H1 (cell line): Measurements from ENCODE around the gene SEL1L3. TPM values are rescaled to one million over a fixed set of nuclear protein-coding genes. Genes with fewer than 3 reads are reported as not detected.

Experiments used
- CTCF ChIA-PET: fragments of 300-600 bp; sonication (Branson Sonifier 250); formaldehyde crosslinking; loops from one replicate; lab custom pipeline; 2021; ENCODE audit not compliant: partially characterized antibody; lab: Charles Lee
- POLR2A ChIA-PET: fragments of 300-600 bp; sonication (Branson Sonifier 250); formaldehyde crosslinking; loops from one replicate; lab custom pipeline; 2021; ENCODE audit warnings: inconsistent platforms; ENCODE audit not compliant: partially characterized antibody; lab: Charles Lee
- DNase-seq, 2 experiments: peaks; one replicate each; pipeline versions ENCODE4 v3.0.0 to v3.0.0-alpha.2; 2010 to 2022; ENCODE audit warnings: low spot score in 2 of 2, low read depth in 1 of 2, mixed read lengths in 1 of 2
- FAIRE-seq: peaks from 2 replicates; lab custom pipeline; 2011; peaks lifted over from hg19 to GRCh38; lab: Jason Lieb, UNC
- H2AFZ ChIP-seq: 2 replicates; pipeline ENCODE4 v1.8.1; 2012; ENCODE audit warnings: low read length, inconsistent platforms
- H2AK5ac ChIP-seq: 2 replicates; pipeline ENCODE4 v1.6.1; 2013; ENCODE audit warnings: low read depth, low read length
- H2BK120ac ChIP-seq: replicated peaks from 2 replicates; pipeline ENCODE3; 2013; ENCODE audit warnings: low read depth, low read length, inconsistent platforms
- H2BK12ac ChIP-seq: 2 replicates; pipeline ENCODE4 v1.6.1; 2013; ENCODE audit warnings: low read depth, low read length
- H2BK15ac ChIP-seq: 2 replicates; pipeline ENCODE4 v1.6.1; 2013; ENCODE audit warnings: low read length
- H2BK20ac ChIP-seq: 2 replicates; pipeline ENCODE4 v1.6.1; 2013; ENCODE audit warnings: low read length
- H2BK5ac ChIP-seq: 2 replicates; pipeline ENCODE4 v1.6.1; 2013; ENCODE audit warnings: low read depth, low read length
- H3K14ac ChIP-seq: 2 replicates; pipeline ENCODE4 v1.6.1; 2013; ENCODE audit warnings: inconsistent platforms; ENCODE audit not compliant: insufficient read length
- H3K18ac ChIP-seq: 2 replicates; pipeline ENCODE4 v1.6.1; 2013; ENCODE audit warnings: low read length; ENCODE audit errors: extremely low read depth
- H3K23ac ChIP-seq: 2 replicates; pipeline ENCODE4 v1.6.1; 2013; ENCODE audit warnings: inconsistent platforms; ENCODE audit not compliant: insufficient read length
- H3K23me2 ChIP-seq: 2 replicates; pipeline ENCODE4 v1.6.1; 2013; ENCODE audit warnings: low read depth, low read length
- H3K27ac ChIP-seq: 2 replicates; pipeline ENCODE4 v1.6.1; 2011; ENCODE audit warnings: low read depth, low read length, inconsistent platforms
- H3K27me3 ChIP-seq, 4 experiments: replicated peaks in 1 of 4; 1 replicate in 1 of 4; 2 replicates in 3 of 4; pipeline versions ENCODE4 v1.6.1 to v1.8.1; 2011 to 2013; ENCODE audit warnings: low read length in 3 of 4, mild to moderate bottlenecking in 3 of 4, inconsistent platforms in 2 of 4, mixed read lengths in 2 of 4, moderate library complexity in 1 of 4; ENCODE audit not compliant: control insufficient read depth in 3 of 4, insufficient read depth in 3 of 4; ENCODE audit errors: extremely low read depth in 1 of 4
- H3K36me3 ChIP-seq, 4 experiments: 2 replicates each; pipeline versions ENCODE4 v1.6.1 to v1.8.1; 2011 to 2013; ENCODE audit warnings: mild to moderate bottlenecking in 4 of 4, low read length in 3 of 4, moderate library complexity in 2 of 4, control low read depth in 1 of 4, inconsistent platforms in 1 of 4; ENCODE audit not compliant: insufficient read depth in 4 of 4, control insufficient read depth in 2 of 4
- H3K4ac ChIP-seq: replicated peaks from 2 replicates; pipeline ENCODE3; 2013; ENCODE audit warnings: low read length, low read depth, mixed read lengths, inconsistent platforms; ENCODE audit not compliant: insufficient read length
- H3K4me1 ChIP-seq, 4 experiments: replicated peaks in 1 of 4; 1 replicate in 1 of 4; 2 replicates in 3 of 4; pipeline versions ENCODE4 v1.6.1 to v1.8.1; 2011 to 2013; ENCODE audit warnings: low read length in 3 of 4, inconsistent platforms in 2 of 4, mixed read lengths in 1 of 4; ENCODE audit not compliant: insufficient read depth in 4 of 4, control insufficient read depth in 3 of 4
- H3K4me2 ChIP-seq, 2 experiments: 2 replicates each; pipeline versions ENCODE4 v1.6.1 to v1.8.1; 2011 to 2013; ENCODE audit warnings: low read depth in 2 of 2, low read length in 2 of 2, control low read depth in 1 of 2, inconsistent platforms in 1 of 2, mild to moderate bottlenecking in 1 of 2; ENCODE audit not compliant: insufficient read depth in 1 of 2
- H3K4me3 ChIP-seq, 4 experiments: fragments of 200-600, 300-600 bp in 1 of 4; sonication (generic), shearing (Covaris generic), sonication (Bioruptor Twin) in 1 of 4; 2 replicates each; pipeline versions ENCODE4 v1.5.1 to v1.8.1; 2011 to 2016; ENCODE audit warnings: low read length in 4 of 4, low read depth in 3 of 4, control low read depth in 2 of 4, inconsistent platforms in 2 of 4, mild to moderate bottlenecking in 2 of 4, mixed read lengths in 1 of 4, moderate library complexity in 1 of 4; ENCODE audit not compliant: insufficient read depth in 2 of 4; ENCODE audit errors: extremely low read depth in 1 of 4
- H3K56ac ChIP-seq: replicated peaks from 2 replicates; pipeline ENCODE3; 2013; ENCODE audit warnings: low read depth, mild to moderate bottlenecking, mixed read lengths, low read length, inconsistent platforms; ENCODE audit not compliant: insufficient read length
- H3K79me1 ChIP-seq: 2 replicates; pipeline ENCODE4 v1.6.1; 2013; ENCODE audit warnings: low read depth, low read length, control low read depth
- H3K79me2 ChIP-seq, 2 experiments: 2 replicates each; pipeline versions ENCODE4 v1.6.1 to v1.8.1; 2012 to 2013; ENCODE audit warnings: low read length in 2 of 2, mild to moderate bottlenecking in 2 of 2, inconsistent platforms in 1 of 2; ENCODE audit not compliant: insufficient read depth in 2 of 2, control insufficient read depth in 1 of 2
- H3K9ac ChIP-seq, 4 experiments: replicated peaks in 1 of 4; 1 replicate in 1 of 4; 2 replicates in 3 of 4; pipeline versions ENCODE4 v1.6.1 to v1.8.1; 2011 to 2013; ENCODE audit warnings: low read depth in 3 of 4, low read length in 3 of 4, control low read depth in 2 of 4, mild to moderate bottlenecking in 2 of 4, moderate library complexity in 2 of 4, inconsistent platforms in 1 of 4; ENCODE audit errors: extremely low read depth in 1 of 4
- H3K9me3 ChIP-seq, 2 experiments: 2 replicates each; pipeline versions ENCODE4 v1.6.1 to v1.8.1; 2012 to 2013; ENCODE audit warnings: mild to moderate bottlenecking in 2 of 2, moderate library complexity in 2 of 2, control low read depth in 1 of 2, inconsistent platforms in 1 of 2, low read depth in 1 of 2, low read length in 1 of 2, mixed read lengths in 1 of 2; ENCODE audit not compliant: insufficient read depth in 2 of 2
- H4K20me1 ChIP-seq, 2 experiments: replicated peaks in 1 of 2; 2 replicates each; pipeline versions ENCODE3 to v1.8.1; 2011 to 2013; ENCODE audit warnings: inconsistent platforms in 2 of 2, low read length in 2 of 2, mild to moderate bottlenecking in 1 of 2; ENCODE audit not compliant: insufficient read depth in 2 of 2, control insufficient read depth in 1 of 2
- H4K5ac ChIP-seq: 2 replicates; pipeline ENCODE4 v1.6.1; 2013; ENCODE audit warnings: low read length, low read depth, mixed read lengths, inconsistent platforms; ENCODE audit not compliant: insufficient read length
- H4K8ac ChIP-seq: 2 replicates; pipeline ENCODE4 v1.8.0; 2013; ENCODE audit warnings: mild to moderate bottlenecking, moderate library complexity, low read length, inconsistent platforms; ENCODE audit not compliant: insufficient read depth; ENCODE audit errors: extremely low read depth
- H4K91ac ChIP-seq: replicated peaks from 2 replicates; pipeline ENCODE3; 2013; ENCODE audit warnings: low read length, mixed read lengths, inconsistent platforms; ENCODE audit not compliant: insufficient read length
- BCL11A ChIP-seq, 2 experiments: IDR thresholded peaks; one replicate each; pipeline ENCODE4 v1.6.1; 2011; ENCODE audit warnings: low read depth in 2 of 2, low read length in 2 of 2, mild to moderate bottlenecking in 2 of 2
- BRCA1 ChIP-seq: IDR thresholded peaks from 2 replicates; pipeline ENCODE4 v1.6.1; 2012; ENCODE audit warnings: low read depth, low read length, improper control_type of control experiment
- CEBPB ChIP-seq: IDR thresholded peaks from 2 replicates; pipeline ENCODE4 v1.6.1; 2012; ENCODE audit warnings: low read depth, low read length
- EP300 ChIP-seq, 2 experiments: IDR thresholded peaks; 1 replicate in 1 of 2; 2 replicates in 1 of 2; pipeline ENCODE4 v1.6.1; 2011 to 2012; ENCODE audit warnings: low read depth in 2 of 2, low read length in 2 of 2, mild to moderate bottlenecking in 2 of 2, borderline replicate concordance in 1 of 2, inconsistent platforms in 1 of 2, moderate library complexity in 1 of 2
- FOSL1 ChIP-seq: IDR thresholded peaks from 2 replicates; pipeline ENCODE4 v1.6.1; 2011; ENCODE audit warnings: mild to moderate bottlenecking, low read depth, low read length, moderate library complexity; ENCODE audit not compliant: insufficient read depth
- KDM4A ChIP-seq: IDR thresholded peaks from one replicate; pipeline ENCODE4 v1.7.1; 2012; ENCODE audit warnings: low read depth, mild to moderate bottlenecking, moderate library complexity, low read length, inconsistent platforms; ENCODE audit not compliant: severe bottlenecking
- POU5F1 ChIP-seq: IDR thresholded peaks from 2 replicates; pipeline ENCODE4 v1.6.1; 2011; ENCODE audit warnings: low read depth, mild to moderate bottlenecking, low read length, moderate library complexity
- RNF2 ChIP-seq: fragments of 200-900, 300-1000 bp; sonication (generic); IDR thresholded peaks from 2 replicates; pipeline ENCODE4 v1.7.1; 2016; ENCODE audit warnings: borderline replicate concordance, low read depth, mild to moderate bottlenecking, antibody characterized with exemption, low read length; ENCODE audit not compliant: poor library complexity, severe bottlenecking; ENCODE audit errors: missing control alignments
- RXRA ChIP-seq: IDR thresholded peaks from 2 replicates; pipeline ENCODE4 v1.6.1; 2011; ENCODE audit warnings: low read depth, mild to moderate bottlenecking, low read length, moderate library complexity; ENCODE audit not compliant: insufficient read depth
- SIRT6 ChIP-seq: IDR thresholded peaks from one replicate; pipeline ENCODE4 v1.7.1; 2012; ENCODE audit warnings: low read length, inconsistent platforms
- SRF ChIP-seq: IDR thresholded peaks from 2 replicates; pipeline ENCODE4 v1.6.1; 2011; ENCODE audit warnings: mild to moderate bottlenecking, low read depth, low read length, moderate library complexity
- YY1 ChIP-seq: IDR thresholded peaks from 2 replicates; pipeline ENCODE4 v1.6.1; 2011; ENCODE audit warnings: low read depth, mild to moderate bottlenecking, low read length
- WGBS, 2 experiments: shearing (Covaris generic) in 1 of 2; methylation state at CpG; one replicate each; pipeline versions ENCODE4 v1.1.6 to v1.1.7; 2013 to 2015; ENCODE audit warnings: low lambda C conversion rate in 2 of 2, mixed read lengths in 2 of 2, inconsistent platforms in 1 of 2, low coverage in 1 of 2, missing lambda C conversion rate in 1 of 2; ENCODE audit not compliant: insufficient replicate concordance in 2 of 2, insufficient coverage in 1 of 2, insufficient read length in 1 of 2; ENCODE audit errors: extremely low coverage in 1 of 2, missing lambda C conversion rate in 1 of 2; 5-methylcytosine and 5-hydroxymethylcytosine counted together
- polyA plus RNA-seq, 7 experiments: library from polyadenylated mRNA; depleted of rRNA in 3 of 7; stranded (reverse) in 5 of 7; unstranded in 2 of 7; fragments of >200 nt in 5 of 7; fragments of 200-250 nt in 2 of 7; gene quantifications; 1 replicate in 5 of 7; 2 replicates in 1 of 7; 4 replicates in 1 of 7; pipeline versions ENCODE4 v1.2.1 to v1.2.3, GENCODE V29; 2011 to 2013; ENCODE audit warnings: missing spikeins in 2 of 7, mixed read lengths in 2 of 7
- total RNA-seq: library from RNA; stranded (reverse); fragmentation: NEBNext Ultra II Directional; extraction: Animal tissue kit (Norgen Biotek cat#: 25700); gene quantifications from 2 replicates; pipeline ENCODE4 v1.2.1, GENCODE V29; 2021

The SEL1L3 gene
- total and polyA plus RNA-seq, 2 of the 8 experiments (the other 6 are each of a cell fraction or from before 2014, with no cell fraction given), result 18.2 to 54.0 TPM

GRCh38 chr4:25859429-25860148, 3.2 kb downstream of the SEL1L3 start:
- H3K18ac ChIP-seq, result no peak overlapping the region
- CTCF ChIA-PET, result interaction anchor here (0.8 to 1.6 kb wide), 6 partner anchors 10 to 459 kb away, joined by 3 to 5 read pairs (median 4); no protein-coding TSS in a partner anchor
- no peak overlapping the region for H3K14ac ChIP-seq
- peaks cover 0 to 6% of the 10 kb centered on the region in 2 experiments for H4K20me1 ChIP-seq
- no peak overlapping the region for H2BK20ac ChIP-seq
- H4K5ac ChIP-seq, result no peak overlapping the region
- no peak overlapping the region for H2BK120ac ChIP-seq
- H3K79me2 ChIP-seq, result peaks cover 0 to 62% of the 10 kb centered on the region in 2 experiments; a peak in 3 of 4 replicates
- H3K36me3 ChIP-seq, result no peaks in the 10 kb centered on the region
- no peak overlapping the region for H3K56ac ChIP-seq
- H3K4me3 ChIP-seq, result no peak overlapping the region
- peaks cover 5% of the 10 kb centered on the region for H3K79me1 ChIP-seq
- H3K27ac ChIP-seq, result no peak overlapping the region
- WGBS, 2 experiments, result 90% methylated on average over 6 of the region's 6 CpGs; no CpG with 5 or more reads in 1 of the 2 experiments
- no peak overlapping the region for H2AFZ ChIP-seq
- no peak for FAIRE-seq
- H3K9ac ChIP-seq, result no peak overlapping the region
- no peak overlapping the region for H4K91ac ChIP-seq
- H3K4me1 ChIP-seq, result peaks cover 3 to 17% (median 9%) of the 10 kb centered on the region in 4 experiments; a peak in 5 of 7 replicates
- H3K9me3 ChIP-seq, result no peaks in the 10 kb centered on the region
- no peak overlapping the region for H2AK5ac ChIP-seq
- H3K23me2 ChIP-seq, result peaks cover 6% of the 10 kb centered on the region; the same call in 1 of the 2 replicates
- H3K23ac ChIP-seq, result no peak overlapping the region
- H3K4me2 ChIP-seq, result no peak overlapping the region
- H2BK15ac ChIP-seq, result no peak overlapping the region
- H4K8ac ChIP-seq, result no peak overlapping the region
- POLR2A ChIA-PET, result interaction anchor here (0.7 kb wide), 1 partner anchor 113 kb away, joined by 3 read pairs; no protein-coding TSS in a partner anchor
- no peak for DNase-seq
- no peak overlapping the region for H2BK12ac ChIP-seq
- H3K27me3 ChIP-seq, result peaks cover 0 to 6% (median 0%) of the 10 kb centered on the region in 4 experiments; a peak in 2 of 7 replicates
- H3K4ac ChIP-seq, result no peak overlapping the region
- no peak overlapping the region for H2BK5ac ChIP-seq
- TF ChIP-seq SIRT6 (no peak), KDM4A (no peak), BCL11A (IDR thresholded peaks at IDR 0.05; ENCODE audit: low read depth in 2 of 2, low read length in 2 of 2) (no peak), CEBPB (no peak), BRCA1 (no peak), FOSL1 (no peak), EP300 (IDR thresholded peaks at IDR 0.05; ENCODE audit: borderline replicate concordance in 1 of 2, low read depth in 2 of 2, low read length in 2 of 2) (no peak), SRF (no peak), POU5F1 (no peak), RXRA (no peak), YY1 (no peak), RNF2 (no peak)
